Brain microvascular endothelial cell (primary cell): ENCODE measurements around the gene APBA2.
A peak's percentile ranks its signal among the peaks of the same experiment; 100 is the strongest.

Source experiments
- DNase-seq: peaks from one replicate; pipeline ENCODE4 v3.0.0-alpha.2; 2020
- H3K27ac ChIP-seq: fragments of 250-450 bp; sonication (Bioruptor Pico); 2 replicates; pipeline ENCODE4 v1.5.1; 2020; ENCODE audit warnings: mild to moderate bottlenecking, moderate library complexity
- H3K27me3 ChIP-seq: fragments of 250-450 bp; sonication (Bioruptor Pico); replicated peaks from 2 replicates; pipeline ENCODE4 v1.5.1; 2020; ENCODE audit warnings: mild to moderate bottlenecking
- H3K36me3 ChIP-seq: fragments of 250-450 bp; sonication (Bioruptor Pico); replicated peaks from 2 replicates; pipeline ENCODE4 v1.5.1; 2020; ENCODE audit warnings: mild to moderate bottlenecking
- H3K4me3 ChIP-seq: 2 replicates; pipeline ENCODE4 v1.5.1; 2011; ENCODE audit warnings: low read depth, mild to moderate bottlenecking, control low read depth, low read length, moderate library complexity
- in situ Hi-C: cut with HindIII; loops from 2 replicates; pipeline ENCODE4 v1.10.0; 2017; ENCODE audit warnings: low sequenced_read_pairs, low pct_ligation_motif_present
- TF ChIP-seq, protein P1 (sequence below): IDR thresholded peaks from 2 replicates; pipeline ENCODE4 v1.5.1; 2011; ENCODE audit warnings: low read depth, mild to moderate bottlenecking, moderate library complexity, low read length, control low read depth, inconsistent platforms; ENCODE audit errors: missing control alignments

Gene APBA2

DNA sequence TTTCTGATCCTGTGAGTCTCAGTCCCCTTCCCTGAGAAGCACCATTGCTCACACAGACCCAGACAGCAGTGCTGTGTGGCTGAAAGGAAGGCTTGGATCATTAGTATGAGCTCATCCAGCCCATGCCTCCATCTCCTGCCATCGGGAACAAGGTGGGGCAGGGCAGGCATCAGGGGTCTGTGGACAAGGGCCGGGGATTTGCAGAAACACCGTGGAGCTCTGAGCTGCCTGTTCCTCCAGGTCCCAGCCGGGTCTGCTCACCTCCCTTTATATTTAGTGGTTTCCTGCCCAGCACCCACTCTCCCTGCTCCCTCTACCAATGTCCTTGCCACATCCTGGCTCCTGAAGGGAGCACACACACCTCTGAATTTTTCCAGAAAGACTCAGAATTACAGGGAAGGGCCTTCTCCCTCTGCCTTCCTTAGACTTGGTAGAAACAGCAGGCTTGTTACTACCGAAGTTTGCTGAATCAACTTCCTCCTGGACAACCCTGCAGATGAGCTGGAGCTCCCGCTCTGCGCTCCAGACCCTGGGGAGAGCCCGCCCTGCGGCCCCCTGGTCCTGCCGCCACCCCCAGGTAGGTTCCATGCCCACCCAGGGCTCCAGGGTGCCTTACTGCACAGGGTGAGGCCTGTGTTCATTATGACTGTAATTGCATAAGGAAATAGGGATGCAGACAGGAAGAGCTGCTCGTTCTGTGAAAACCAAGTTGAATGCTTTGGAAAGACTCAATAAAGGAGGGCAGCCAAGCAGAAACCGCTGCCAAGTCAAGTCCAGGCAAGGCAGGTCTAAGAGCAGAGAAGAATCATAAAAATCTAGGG is 255.7 kb downstream of the APBA2 start:
- in situ Hi-C loops: no loop called here
- Histone ChIP-seq H3K36me3 (no peaks in the 10 kb centered on the region), H3K27ac (no peak overlapping the region), H3K27me3 (no peaks in the 10 kb centered on the region), H3K4me3 (no peak overlapping the region)
- DNase-seq: no peak
- TF ChIP-seq, protein P1, sequence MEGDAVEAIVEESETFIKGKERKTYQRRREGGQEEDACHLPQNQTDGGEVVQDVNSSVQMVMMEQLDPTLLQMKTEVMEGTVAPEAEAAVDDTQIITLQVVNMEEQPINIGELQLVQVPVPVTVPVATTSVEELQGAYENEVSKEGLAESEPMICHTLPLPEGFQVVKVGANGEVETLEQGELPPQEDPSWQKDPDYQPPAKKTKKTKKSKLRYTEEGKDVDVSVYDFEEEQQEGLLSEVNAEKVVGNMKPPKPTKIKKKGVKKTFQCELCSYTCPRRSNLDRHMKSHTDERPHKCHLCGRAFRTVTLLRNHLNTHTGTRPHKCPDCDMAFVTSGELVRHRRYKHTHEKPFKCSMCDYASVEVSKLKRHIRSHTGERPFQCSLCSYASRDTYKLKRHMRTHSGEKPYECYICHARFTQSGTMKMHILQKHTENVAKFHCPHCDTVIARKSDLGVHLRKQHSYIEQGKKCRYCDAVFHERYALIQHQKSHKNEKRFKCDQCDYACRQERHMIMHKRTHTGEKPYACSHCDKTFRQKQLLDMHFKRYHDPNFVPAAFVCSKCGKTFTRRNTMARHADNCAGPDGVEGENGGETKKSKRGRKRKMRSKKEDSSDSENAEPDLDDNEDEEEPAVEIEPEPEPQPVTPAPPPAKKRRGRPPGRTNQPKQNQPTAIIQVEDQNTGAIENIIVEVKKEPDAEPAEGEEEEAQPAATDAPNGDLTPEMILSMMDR: no peak

DNA sequence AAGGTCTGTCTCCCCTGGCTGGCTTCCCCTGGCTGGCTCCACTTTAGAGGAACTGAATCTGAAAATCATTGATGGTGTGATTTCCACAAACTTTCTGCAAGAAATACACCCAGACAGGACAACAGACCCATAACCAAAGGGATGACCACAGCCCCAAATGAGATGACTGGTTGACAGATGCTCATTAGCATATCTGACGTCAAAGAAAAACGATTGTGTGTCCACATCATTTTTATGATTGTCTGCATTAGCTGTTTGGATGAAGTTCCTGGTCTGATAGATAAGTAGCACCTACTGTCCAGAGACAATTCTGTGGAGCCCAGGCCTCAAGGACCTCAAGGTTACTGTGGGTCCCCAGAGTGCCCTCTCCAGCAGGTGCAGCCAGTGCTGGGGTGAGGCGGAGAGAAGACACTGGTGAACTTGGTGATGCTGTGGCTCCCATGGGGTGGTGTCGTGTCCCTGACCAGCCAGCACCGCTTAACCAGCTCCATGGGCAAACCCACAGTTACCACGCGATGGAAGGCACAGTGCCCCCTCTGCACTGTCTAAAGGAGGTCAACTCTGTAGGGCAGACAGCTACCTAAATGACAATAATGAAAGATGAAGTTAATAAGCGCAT is 256.5 kb downstream of the APBA2 start:
- in situ Hi-C loops: no loop called here
- Histone ChIP-seq H3K27me3 (no peaks in the 10 kb centered on the region), H3K27ac (no peak overlapping the region), H3K36me3 (no peaks in the 10 kb centered on the region), H3K4me3 (no peak overlapping the region)
- no peak for DNase-seq
- TF ChIP-seq, protein P1: no peak

DNA sequence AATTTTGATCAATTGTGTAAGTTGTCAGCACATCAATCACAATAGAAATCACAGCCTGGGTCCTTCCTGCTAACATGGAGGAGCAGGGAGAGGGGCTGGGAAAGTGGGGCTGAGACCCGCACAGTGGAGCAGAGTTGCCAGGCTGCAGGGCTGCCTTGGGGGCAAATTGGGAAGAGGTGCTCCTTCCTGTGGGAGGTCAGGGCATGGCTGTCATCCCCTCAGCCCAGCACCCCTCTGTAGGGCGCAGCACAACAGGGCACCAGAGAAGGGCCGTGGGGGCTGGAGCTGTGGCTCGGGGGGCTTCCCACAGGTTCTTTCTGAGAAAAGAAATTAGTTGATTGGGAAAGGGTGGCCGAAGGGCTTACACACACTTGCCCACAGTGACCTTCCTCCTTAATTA is 257.5 kb downstream of the APBA2 start:
- no peak for DNase-seq
- Histone ChIP-seq H3K27me3 (no peaks in the 10 kb centered on the region), H3K27ac (no peak overlapping the region), H3K36me3 (no peaks in the 10 kb centered on the region), H3K4me3 (no peak overlapping the region)
- in situ Hi-C loops: no loop called here
- TF ChIP-seq, protein P1: no peak

DNA sequence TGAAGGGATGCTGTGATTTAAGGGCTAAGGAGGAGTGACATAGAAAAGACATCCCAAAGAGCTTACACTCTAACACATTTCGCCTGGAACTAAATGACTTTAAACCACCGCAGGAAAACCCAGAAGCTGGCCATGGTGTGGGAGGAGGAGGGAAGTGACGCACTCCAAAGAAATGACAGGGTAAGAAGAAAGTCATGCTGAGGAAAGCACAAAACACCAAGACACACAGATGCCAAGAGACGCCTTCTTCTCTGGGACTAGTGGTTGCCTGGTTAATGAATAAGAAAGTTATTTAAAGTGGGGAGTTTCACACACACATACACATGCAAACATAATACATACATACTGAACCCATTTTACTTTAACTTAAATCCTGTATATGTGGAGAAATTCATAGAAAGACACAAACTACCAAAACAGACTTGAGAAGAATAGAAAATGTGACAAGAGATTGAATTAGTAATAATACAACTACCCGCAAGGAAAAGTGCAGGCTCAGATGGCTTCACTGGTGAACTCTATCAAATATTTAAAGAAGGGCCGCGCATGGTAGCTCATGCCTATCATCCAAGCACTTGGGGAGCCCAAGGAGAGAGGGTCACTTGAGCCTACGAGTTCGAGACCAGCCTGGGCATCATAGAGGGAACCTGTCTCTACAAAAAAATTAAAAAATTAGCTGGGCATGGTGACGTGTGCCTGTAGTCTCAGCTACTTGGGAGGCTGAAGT is 258.3 kb downstream of the APBA2 start:
- TF ChIP-seq, protein P1: no peak
- H3K27me3 ChIP-seq: no peaks in the 10 kb centered on the region
- DNase-seq: peak; percentile 65
- in situ Hi-C loops: no loop called here
- H3K4me3 ChIP-seq: no peak overlapping the region
- no peak overlapping the region for H3K27ac ChIP-seq
- H3K36me3 ChIP-seq: no peaks in the 10 kb centered on the region

DNA sequence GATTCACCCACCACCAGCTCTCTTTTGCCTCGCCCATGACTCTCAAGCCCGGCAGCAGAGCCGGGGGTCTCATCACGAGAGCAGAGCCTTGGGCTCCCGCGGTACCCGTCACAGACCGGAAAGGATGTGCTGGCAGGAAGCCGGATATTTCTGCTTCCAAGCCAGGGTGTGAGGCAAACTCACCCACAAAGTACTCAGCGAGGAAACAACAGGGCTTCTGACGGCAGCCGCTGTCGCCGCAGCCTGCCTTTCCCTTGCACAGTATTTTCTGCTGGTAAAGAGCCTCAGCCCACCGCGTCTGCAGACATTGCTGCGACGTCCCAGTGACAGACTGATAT is 263.9 kb downstream of the APBA2 start:
- H3K36me3 ChIP-seq: no peaks in the 10 kb centered on the region
- no peak overlapping the region for H3K27ac ChIP-seq
- in situ Hi-C loops: no loop called here
- no peak overlapping the region for H3K4me3 ChIP-seq
- TF ChIP-seq, protein P1: no peak
- DNase-seq: no peak
- H3K27me3 ChIP-seq: no peaks in the 10 kb centered on the region
